ENCODE measurements around the gene RADIL.

RADIL gene

GRCh38 chr7:4751398-4751947 is 132.0 kb downstream of the RADIL start:
- DNase-seq = no peak

GRCh38 chr7:4749798-4750197 is 133.7 kb downstream of the RADIL start:
- no peak for DNase-seq

GRCh38 chr7:4749363-4749762 is 134.2 kb downstream of the RADIL start:
- DNase-seq = no peak
